GM08714 (cell line): ENCODE data around the gene MATK.

ENCODE experiments used
- H3K4me3 ChIP-seq: fragments of 200-500 bp; sonication (Bioruptor generic); 2 replicates; pipeline ENCODE4 v1.5.1; 2014; ENCODE audit warnings: mild to moderate bottlenecking, low read length, inconsistent platforms
- ZNF274 ChIP-seq: IDR thresholded peaks from 2 replicates; pipeline ENCODE4 v1.6.1; 2012; ENCODE audit warnings: mild to moderate bottlenecking, low read depth, low read length

The MATK gene

DNA sequence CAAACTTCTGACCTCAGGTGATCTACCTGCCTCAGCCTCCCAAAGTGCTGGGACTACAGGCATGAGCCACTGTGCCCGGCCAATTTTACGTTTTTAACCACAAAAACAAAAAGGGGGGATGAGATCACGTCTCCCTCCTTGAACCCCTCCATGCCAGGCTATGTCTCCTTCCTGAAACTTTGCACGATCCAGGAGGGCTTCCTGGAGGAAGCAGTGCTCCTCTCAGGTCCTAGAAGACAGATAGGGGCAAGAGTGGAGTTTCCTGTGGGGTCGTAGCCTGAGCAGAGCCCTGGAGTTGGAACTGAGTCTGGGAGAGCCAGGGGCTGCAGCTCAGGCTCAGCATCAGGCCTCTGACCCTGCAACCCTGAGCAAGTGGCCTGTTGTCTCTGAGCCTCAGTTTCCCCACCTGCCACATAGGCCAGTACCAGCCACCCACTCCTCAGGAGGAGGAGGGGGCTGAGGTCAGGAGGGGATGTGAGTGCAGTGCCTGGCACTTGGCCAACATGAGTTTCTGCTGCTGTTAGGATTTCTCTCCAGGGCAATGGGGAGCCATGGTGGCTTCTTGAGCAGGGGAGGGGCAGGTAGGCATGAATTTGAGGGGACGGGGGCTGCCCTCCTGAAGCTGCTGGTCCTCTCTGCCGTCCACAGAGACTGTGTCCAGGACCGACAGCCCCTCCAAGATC, 40.7 kb downstream of the MATK start:
- TF ChIP-seq ZNF274: no peak
- no peak overlapping the region for H3K4me3 ChIP-seq

DNA sequence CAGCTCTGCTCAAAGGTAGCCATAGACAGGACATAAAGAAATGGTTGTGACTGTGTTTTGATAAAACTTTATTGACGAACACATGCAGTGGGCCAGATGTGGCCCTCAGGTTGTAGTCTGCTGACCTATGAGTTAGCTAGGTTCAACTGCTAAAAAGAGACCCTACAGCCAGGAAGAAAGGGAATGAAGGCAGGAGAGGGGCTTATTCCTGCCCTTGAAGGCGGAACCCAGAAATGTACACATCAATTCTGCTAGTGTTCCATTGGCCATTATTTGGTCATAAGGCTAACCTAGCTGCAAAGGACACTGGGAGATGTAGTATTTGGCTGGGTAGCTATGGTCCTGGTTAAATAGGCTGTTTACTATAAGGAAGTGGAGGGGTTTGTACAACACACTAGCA, 42.7 kb downstream of the MATK start:
- no peak for TF ChIP-seq ZNF274
- no peak overlapping the region for H3K4me3 ChIP-seq

DNA sequence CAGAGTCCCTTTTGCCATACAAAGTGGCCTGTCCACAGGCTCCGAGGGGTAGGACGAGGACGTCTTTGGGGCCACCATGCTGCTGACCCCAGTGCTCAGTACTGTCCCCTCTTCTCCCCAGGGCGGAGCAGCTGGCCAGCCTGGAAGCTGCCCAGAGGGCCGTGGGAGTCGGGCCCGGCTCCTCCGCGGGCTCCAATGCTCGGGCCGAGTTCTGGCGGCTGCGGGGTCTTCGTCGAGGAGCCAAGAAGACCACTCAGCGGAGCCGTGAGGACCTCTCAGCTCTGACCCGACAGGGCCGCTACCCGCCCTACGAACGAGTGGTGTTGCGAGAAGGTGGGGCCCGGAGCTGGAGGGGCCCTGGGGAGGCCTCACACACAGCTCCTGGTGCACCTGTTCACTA, 45.8 kb downstream of the MATK start:
- TF ChIP-seq ZNF274: no peak

DNA sequence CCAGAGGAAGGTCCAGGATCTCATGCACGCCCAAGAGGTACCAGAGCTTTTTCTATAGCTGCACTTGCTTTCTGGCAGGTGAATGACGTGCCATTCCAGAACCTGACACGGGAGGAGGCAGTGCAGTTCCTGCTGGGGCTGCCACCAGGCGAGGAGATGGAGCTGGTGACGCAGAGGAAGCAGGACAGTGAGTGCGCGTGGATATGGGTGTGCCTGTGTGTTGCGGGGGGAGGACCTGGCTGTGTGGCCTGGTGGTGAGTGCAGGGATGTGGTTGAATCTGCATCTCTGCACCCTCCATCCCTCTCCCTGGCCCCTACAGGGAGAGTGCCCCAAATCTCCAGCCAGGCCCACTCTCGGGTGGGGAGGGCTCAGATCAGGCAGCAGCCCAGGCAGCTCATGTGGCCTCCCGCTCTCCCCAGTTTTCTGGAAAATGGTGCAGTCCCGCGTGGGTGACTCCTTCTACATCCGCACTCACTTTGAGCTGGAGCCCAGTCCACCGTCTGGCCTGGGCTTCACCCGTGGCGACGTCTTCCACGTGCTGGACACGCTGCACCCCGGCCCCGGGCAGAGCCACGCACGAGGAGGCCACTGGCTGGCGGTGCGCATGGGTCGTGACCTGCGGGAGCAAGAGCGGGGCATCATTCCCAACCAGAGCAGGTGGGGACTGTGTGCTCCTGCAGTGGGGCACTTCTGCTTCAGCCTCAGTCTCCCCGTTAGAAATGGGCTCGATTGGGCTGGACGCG, 47.5 kb downstream of the MATK start:
- no peak overlapping the region for H3K4me3 ChIP-seq
- TF ChIP-seq ZNF274: no peak

More for the DNA sequence above, 45.8 kb downstream of the MATK start:
- no peak overlapping the region for H3K4me3 ChIP-seq

DNA sequence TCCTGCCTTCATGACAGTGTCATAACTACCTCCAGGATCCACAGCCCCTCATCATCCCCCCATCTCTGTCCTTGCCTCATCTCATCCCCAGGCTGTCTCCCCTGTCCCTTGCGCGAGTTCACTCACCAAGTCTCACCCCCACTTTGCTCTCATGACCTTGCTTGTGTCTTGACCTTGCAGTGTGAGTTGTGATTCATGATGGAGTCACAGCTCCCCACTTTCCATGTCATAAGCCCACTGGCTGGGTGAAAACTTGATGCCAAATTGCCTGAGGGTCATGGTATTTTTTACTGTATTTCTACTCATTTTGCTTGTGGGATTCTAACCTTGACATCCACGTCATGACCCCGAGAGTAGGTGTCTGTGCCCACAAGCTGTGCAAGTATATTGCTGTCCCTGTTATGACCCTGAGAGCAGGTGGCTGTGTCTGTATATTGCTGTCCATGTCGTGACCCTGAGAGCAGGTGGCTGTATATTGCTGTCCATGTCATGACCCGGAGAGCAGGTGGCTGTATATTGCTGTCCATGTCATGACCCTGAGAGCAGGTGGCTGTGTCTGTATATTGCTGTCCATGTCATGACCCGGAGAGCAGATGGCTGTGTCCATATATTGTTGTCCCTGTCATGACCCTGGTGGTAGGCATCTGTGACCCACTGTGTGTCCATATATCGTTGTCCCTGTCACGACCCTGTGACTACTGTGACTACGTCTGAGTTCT, 48.5 kb downstream of the MATK start:
- TF ChIP-seq ZNF274: no peak
- H3K4me3 ChIP-seq: no peak overlapping the region

DNA sequence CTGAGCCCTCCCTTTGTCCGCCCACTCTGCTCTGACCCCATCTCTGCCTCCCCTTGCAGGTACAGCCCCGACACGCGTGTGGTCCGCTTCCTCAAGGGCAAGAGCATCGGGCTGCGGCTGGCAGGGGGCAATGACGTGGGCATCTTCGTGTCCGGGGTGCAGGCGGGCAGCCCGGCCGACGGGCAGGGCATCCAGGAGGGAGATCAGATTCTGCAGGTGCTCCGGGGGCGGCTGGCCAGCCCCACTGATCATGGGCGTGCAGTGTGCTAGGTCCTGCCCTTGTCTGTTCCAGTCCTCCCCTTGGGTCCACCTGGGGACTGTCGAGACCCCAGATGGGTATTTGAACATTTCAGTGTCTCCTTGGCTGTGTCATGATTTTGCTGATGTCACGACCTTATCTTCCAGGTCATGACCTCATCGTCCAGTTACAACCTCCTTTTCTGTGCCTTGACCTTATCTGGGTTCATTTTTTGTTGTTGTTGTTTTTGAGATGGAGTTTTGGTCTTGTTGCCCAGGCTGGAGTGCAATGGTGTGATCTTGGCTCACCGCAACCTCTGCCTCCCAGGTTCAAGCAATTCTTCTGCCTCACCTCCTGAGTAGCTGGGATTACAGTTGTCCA, 50.0 kb downstream of the MATK start:
- no peak overlapping the region for H3K4me3 ChIP-seq
- no peak for TF ChIP-seq ZNF274

DNA sequence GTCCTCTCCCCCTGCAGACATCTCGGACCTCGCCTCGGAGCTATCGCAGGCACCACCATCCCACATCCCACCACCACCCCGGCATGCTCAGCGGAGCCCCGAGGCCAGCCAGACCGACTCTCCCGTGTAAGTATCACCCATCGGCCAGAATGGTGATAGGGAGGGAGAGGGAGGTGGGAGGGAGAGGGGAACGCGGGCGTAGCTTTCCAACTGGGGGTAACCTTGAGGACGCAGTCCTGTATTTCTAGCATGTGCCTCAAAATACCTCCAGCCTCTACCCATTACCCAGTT, 51.9 kb downstream of the MATK start:
- TF ChIP-seq ZNF274: no peak

DNA sequence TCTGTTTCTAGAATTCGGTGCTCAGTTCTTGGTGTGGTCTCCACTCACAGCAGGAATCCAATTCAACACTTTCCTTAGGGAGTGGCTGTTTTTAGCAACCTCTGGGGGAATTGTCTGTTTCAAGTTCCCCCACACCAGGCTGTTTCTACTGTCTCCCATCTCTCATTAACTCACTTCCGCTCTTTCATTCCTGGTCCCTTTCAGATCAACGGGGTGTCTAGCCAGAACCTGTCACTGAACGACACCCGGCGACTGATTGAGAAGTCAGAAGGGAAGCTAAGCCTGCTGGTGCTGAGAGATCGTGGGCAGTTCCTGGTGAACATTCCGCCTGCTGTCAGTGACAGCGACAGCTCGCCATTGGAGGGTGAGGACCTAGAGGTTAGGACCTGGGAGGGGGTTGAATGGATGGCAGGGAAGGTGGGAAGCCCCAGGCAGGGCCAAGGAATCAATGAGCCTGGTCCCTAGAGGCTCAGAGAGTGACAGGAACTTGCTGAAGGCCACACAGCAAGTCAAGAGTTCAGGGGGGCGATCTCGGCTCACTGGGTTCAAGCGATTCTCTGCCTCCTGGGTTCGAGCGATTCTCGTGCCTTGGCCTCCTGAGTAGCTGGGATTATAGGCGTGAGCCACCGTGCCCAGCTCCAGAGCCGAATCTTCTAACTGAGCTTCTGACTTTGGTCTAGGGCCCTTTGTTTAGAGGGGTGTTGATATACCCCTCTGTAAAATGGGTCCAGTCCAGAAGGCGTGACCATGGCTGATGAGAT, 52.5 kb downstream of the MATK start:
- TF ChIP-seq ZNF274: no peak
- no peak overlapping the region for H3K4me3 ChIP-seq

More for the DNA sequence above, 51.9 kb downstream of the MATK start:
- H3K4me3 ChIP-seq: no peak overlapping the region

DNA sequence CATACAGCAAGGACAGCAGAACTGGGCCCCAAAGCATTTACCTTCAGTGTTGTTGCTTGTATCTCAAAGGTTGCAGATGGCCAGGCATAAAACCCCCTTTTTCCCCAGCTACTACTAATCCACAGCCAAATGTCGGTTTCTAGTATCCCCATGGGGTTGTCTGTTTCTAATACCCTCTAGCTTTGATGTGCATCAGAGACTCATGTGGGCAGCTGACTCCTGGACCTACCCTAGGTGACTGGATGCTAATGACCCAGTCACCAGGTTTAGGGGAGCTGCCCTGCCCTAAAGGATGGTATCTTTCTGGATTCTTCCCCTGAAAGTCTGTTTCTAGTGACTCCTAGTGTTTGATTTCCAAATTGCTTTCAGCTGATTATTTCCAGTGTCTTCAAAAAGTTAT, 54.1 kb downstream of the MATK start:
- no peak for TF ChIP-seq ZNF274

DNA sequence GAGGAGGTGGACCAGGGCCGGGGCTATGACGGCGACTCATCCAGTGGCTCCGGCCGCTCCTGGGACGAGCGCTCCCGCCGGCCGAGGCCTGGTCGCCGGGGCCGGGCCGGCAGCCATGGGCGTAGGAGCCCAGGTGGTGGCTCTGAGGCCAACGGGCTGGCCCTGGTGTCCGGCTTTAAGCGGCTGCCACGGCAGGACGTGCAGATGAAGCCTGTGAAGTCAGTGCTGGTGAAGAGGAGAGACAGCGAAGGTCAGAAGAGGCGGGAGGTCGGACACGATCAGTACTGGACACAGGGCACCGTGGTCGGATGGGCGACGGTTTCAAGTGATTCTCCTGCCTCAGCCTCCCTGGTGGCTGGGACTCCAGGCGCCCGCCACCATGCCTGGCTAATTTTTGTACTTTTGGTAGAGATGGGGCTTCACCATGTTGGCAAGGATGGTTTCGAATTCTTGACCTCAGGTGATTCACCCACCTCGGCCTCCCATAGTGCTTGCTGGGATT, 55.7 kb downstream of the MATK start:
- H3K4me3 ChIP-seq: no peak overlapping the region
- TF ChIP-seq ZNF274: no peak

More for the DNA sequence above, 54.1 kb downstream of the MATK start:
- no peak overlapping the region for H3K4me3 ChIP-seq
